ENCODE results near the gene HMGN1. TPM values are rescaled to one million over a fixed set of nuclear protein-coding genes. Genes with fewer than 3 reads are reported as not detected.

The HMGN1 gene
- total RNA-seq, 1 experiment from 2014 or later = 222 TPM

DNA sequence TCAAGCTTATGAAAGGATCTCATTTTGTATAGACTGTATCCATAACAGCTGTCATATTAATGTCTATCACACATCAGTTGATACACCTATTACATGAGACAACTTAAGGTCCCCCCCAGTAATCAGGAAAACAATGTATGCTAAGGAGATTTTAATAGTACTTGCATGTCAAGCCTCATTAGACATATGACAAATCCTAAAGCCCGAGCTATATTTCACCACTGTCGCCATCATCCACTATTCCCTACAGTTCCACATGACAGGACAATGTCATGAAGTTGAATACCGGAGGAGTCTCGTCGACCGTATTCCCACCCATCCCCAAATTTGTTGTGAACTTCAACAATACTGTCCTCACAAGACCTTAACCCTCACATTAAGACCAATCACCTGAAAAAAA, 3.4 kb downstream of the HMGN1 start:
- in situ Hi-C loops (cut with HindIII; ENCODE audit: low pct_unique_long_range_greater_than_20kb, low sequenced_read_pairs) = no loop called here

GRCh38 chr21:39344848-39345247, 4.0 kb downstream of the HMGN1 start:
- no peak for DNase-seq (ENCODE audit: low read depth, low spot score)
- in situ Hi-C loops (cut with HindIII; ENCODE audit: low pct_unique_long_range_greater_than_20kb, low sequenced_read_pairs) = no loop called here

More for the DNA sequence above, 3.4 kb downstream of the HMGN1 start:
- no peak for DNase-seq (ENCODE audit: low read depth, low spot score)

GRCh38 chr21:39341249-39341923, 7.5 kb downstream of the HMGN1 start:
- DNase-seq (ENCODE audit: low read depth, low spot score) = no peak
- in situ Hi-C loops (cut with HindIII; ENCODE audit: low pct_unique_long_range_greater_than_20kb, low sequenced_read_pairs) = no loop called here

GRCh38 chr21:39340687-39341086, 8.2 kb downstream of the HMGN1 start:
- in situ Hi-C loops (cut with HindIII; ENCODE audit: low pct_unique_long_range_greater_than_20kb, low sequenced_read_pairs) = no loop called here
- no peak for DNase-seq (ENCODE audit: low read depth, low spot score)

DNA sequence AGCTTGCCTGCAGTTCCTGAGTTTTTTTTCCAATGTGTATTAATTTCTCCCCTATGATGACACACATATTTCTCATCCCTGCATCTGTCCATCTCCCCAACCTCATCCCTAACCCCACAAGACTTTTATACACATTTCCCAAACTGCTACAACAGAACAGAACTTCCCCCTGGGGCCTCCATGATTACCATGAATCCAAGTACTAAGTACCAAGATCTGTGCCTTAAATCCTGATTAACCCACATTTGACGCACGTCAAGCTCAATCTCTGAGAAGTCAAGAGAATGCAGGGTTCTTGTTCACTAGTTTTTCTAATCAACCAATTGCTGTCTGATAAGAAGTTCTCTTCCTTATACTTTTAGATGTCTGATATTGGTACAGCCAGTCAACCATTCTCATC, 9.7 kb downstream of the HMGN1 start:
- in situ Hi-C loops (cut with HindIII; ENCODE audit: low pct_unique_long_range_greater_than_20kb, low sequenced_read_pairs) = no loop called here

GRCh38 chr21:39336457-39337008, 12.4 kb downstream of the HMGN1 start:
- in situ Hi-C loops (cut with HindIII; ENCODE audit: low pct_unique_long_range_greater_than_20kb, low sequenced_read_pairs) = no loop called here
- no peak for DNase-seq (ENCODE audit: low read depth, low spot score)

More for the DNA sequence above, 9.7 kb downstream of the HMGN1 start:
- DNase-seq (ENCODE audit: low read depth, low spot score) = no peak

GRCh38 chr21:39334611-39335010, 14.3 kb downstream of the HMGN1 start:
- no peak for DNase-seq (ENCODE audit: low read depth, low spot score)
- in situ Hi-C loops (cut with HindIII; ENCODE audit: low pct_unique_long_range_greater_than_20kb, low sequenced_read_pairs) = no loop called here

GRCh38 chr21:39332175-39332574, 16.7 kb downstream of the HMGN1 start:
- in situ Hi-C loops (cut with HindIII; ENCODE audit: low pct_unique_long_range_greater_than_20kb, low sequenced_read_pairs) = no loop called here
- no peak for DNase-seq (ENCODE audit: low read depth, low spot score)

DNA sequence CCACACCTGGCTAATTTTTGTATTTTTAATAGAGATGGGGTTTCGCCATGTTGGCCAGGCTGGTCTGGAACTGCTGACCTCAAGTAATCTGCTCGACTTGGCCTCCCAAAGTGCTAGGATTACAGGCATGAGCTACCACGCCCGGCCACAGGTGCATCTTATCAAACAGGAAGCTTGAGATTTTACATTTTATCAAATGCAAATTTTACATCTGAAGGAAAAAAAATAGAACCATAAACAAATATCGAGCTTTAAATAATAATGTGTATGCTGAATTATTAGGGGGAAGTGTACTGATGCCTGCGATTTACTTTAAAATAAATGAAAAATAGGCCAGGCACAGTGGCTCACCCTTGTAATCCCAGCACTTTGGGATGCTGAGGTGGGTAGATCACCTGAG, 18.9 kb downstream of the HMGN1 start:
- DNase-seq (ENCODE audit: low read depth, low spot score) = no peak
- in situ Hi-C loops (cut with HindIII; ENCODE audit: low pct_unique_long_range_greater_than_20kb, low sequenced_read_pairs) = no loop called here

DNA sequence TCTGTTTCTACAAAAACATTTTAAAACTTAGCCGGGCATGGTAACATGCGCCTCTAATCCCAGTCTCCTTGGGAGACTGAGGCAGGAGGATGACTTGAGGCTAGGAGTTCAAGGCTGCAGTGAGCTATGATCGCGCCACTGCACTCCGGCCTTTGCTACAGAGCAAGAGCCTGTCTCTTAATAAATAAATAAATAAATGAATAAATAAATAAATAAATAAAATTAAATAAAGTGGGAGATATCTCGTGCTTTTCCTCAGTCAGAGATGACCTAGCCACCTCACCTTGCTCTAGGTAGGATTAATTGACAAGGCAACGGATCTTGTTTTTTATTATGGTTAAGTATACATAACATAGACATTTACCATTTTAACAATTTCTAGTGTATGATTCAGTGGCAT, 21.2 kb downstream of the HMGN1 start:
- no peak for DNase-seq (ENCODE audit: low read depth, low spot score)
- in situ Hi-C loops (cut with HindIII; ENCODE audit: low pct_unique_long_range_greater_than_20kb, low sequenced_read_pairs) = no loop called here

DNA sequence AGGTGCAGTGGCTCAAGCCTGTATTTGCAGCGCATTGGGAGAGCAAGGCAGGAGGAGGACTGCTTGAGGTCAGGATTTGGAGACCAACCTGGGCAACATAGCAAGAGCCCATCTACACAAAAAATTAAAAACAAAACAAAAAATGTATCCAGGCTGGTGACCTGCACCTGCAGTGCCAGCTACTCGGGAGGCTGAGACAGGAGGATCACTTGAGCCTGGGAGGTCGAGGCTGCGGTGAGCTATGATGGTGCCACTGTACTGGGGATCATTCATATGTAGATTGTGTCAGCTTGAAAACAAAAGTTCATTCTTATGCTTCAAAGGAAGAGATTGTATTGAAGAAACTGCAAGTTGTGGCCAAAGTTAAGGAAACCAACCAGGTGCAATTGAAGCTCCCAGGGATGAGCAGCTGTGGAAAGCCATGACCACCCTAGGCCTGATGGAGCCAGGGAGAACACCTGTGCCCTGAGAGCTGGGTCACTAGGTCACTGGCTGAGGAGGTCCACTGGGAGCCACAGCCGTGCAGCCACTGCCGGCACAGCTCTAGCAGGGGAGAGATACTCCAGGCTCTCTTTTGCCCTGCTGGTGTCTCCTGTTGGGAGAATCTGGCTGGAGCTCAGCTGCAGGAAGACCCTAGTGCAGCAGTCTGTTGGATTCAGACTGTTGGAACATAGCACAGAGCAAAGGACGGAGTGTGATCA, 22.1 kb downstream of the HMGN1 start:
- in situ Hi-C loops (cut with HindIII; ENCODE audit: low pct_unique_long_range_greater_than_20kb, low sequenced_read_pairs) = no loop called here
- DNase-seq (ENCODE audit: low read depth, low spot score) = no peak

- DNase-seq (ENCODE audit: low read depth, low spot score) = no peak
- in situ Hi-C loops (cut with HindIII; ENCODE audit: low pct_unique_long_range_greater_than_20kb, low sequenced_read_pairs) = no loop called here
Measured at GRCh38 chr21:39325458-39325857, 23.4 kb downstream of the HMGN1 start.

DNA sequence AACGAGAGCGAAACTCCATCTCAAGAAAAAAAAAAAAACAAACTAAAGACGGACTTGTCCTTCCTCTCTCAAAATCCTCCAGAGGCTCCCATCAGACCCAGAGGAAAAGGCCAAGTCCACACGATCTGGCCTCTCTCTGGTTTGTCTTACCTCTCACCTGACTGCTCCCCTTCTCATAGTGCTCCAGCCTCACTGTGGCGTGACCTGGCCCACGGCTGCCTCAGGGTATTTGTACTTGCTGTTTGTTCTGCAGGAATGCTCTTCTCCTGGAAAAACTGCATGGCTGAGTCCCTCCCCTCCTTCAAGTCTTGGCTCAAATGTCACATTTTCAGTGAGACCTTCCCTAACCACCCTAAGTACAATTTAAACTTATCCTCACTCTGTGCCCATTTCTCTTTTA, 27.5 kb downstream of the HMGN1 start:
- no peak for DNase-seq (ENCODE audit: low read depth, low spot score)
- in situ Hi-C loops (cut with HindIII; ENCODE audit: low pct_unique_long_range_greater_than_20kb, low sequenced_read_pairs) = no loop called here

DNA sequence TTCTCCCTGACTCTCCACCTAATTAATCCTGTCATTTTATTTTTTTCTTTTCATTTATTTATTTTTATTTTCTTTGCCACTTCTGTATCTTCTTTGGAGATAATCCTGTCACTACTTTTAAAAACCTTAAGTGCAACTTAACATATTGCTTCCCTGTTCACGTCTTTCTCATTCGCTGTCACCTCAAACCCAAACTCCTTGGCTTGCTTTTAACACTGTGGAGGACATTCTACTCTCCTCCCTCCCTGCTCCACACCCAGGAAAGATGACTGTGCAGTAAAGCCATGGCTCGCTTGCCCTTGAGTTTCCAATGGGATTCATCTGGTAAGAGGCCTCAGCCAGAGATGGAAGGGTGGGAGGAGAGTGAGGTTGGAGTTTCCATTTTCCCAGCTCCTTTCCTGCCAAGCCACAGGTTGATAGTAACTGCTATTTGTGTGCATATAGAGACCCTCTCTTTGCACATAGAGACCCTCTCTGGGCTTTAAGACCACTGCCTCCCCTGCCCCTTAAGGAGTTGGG, 29.0 kb downstream of the HMGN1 start:
- no peak for DNase-seq (ENCODE audit: low read depth, low spot score)
- in situ Hi-C loops (cut with HindIII; ENCODE audit: low pct_unique_long_range_greater_than_20kb, low sequenced_read_pairs) = no loop called here

- no peak for DNase-seq (ENCODE audit: low read depth, low spot score)
- in situ Hi-C loops (cut with HindIII; ENCODE audit: low pct_unique_long_range_greater_than_20kb, low sequenced_read_pairs) = no loop called here
Measured at GRCh38 chr21:39319251-39319756, 29.6 kb downstream of the HMGN1 start.

DNA sequence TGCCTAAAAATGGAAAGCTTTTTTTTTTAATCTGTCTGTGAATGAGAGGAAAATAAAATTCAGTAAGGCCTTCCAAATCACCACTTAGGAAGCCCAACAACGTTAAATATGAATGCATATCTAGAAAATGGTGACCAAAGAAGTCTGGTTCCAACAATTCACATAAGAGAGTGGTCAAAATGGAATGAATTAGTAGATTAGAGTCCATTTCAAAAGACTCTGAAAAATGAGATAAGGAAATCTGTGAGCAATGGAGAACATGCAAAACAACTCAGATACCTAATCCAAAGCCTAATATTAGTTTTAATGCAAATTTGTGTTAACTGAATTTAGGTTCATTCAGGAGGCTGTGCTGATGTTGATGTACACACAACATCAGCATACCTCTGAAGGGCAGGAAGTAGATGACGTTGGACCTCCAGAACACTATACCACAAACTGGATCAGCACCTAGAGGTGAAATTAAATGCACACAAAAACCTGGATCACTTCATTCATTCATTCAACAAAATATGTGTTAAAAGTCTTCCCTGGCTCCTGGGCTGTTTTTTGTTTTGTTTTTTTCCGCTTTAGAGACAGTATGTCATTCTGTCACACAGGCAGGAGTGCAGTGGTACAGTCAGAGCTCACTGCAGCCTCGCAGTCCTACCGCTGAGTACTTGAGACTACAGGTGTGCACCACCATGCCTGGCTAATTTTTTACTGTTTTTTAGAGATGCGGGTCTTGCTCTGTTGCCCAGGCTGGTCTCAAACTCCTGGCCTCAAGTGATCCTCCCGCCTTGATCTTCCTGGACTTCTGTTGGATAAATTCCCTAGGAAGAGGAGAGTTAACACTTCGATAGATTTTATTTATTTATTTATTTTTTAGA, 30.6 kb downstream of the HMGN1 start:
- no peak for DNase-seq (ENCODE audit: low read depth, low spot score)
- in situ Hi-C loops (cut with HindIII; ENCODE audit: low pct_unique_long_range_greater_than_20kb, low sequenced_read_pairs) = no loop called here

DNA sequence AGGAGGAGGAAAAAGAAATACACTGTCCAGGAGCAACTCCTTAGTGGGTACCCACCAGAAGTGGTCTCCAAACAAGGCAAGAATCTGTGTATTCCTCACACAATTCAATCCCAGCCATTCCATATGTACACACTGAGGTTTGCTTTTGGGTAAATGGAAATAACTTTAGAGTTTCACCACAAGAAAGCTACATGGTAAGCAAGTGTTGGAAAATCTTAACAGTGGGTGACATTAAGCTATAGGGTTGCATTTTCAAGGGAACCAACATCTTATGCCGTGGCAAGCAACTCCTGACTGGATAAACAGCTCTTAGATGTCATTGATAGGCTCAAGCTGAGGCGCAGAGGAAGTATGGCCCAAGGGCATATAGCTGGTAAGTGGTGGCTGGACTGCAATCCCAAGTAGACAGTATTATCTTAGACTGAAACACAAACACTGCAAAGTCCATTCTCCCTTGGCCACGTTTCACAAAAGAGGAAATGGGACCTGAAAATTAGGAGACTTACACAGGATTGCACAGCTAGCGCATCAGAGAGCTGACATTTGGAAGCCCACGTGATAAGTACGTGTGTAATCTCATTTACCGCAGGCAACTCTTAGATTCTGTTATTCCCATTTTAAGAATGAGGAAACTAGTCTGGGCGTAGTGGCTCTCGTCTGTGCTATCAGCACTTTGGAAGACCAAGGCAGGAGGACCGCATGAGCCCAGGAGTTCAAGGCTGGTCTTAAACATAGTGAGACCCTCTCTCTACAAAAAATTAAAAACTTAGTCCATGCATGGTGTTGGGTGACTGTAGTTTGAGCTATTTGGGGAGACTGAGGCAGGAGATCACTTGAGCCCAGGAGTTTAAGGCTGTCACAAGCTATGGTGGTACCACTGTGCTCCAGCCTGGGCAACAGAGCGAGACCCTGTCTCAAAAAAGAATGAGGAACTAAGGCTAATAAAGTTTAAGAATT, 31.5 kb downstream of the HMGN1 start:
- DNase-seq (ENCODE audit: low read depth, low spot score) = peak; percentile 83
- in situ Hi-C loops (cut with HindIII; ENCODE audit: low pct_unique_long_range_greater_than_20kb, low sequenced_read_pairs) = no loop called here
